HG03439 (cell line): ENCODE measurements around the gene C2CD3.
"Not testable (repeated sequence)": the region's sequence is repeated elsewhere in the genome, so short reads cannot be mapped to it uniquely, and the experiment has no call there.

Source experiments
- ATAC-seq: cut with Tn5 transposase; IDR thresholded peaks from one replicate; pipeline ENCODE4 v1.9.1; 2021; ENCODE audit warnings: mild to moderate bottlenecking, moderate library complexity; ENCODE audit not compliant: unreplicated experiment

Gene C2CD3

DNA sequence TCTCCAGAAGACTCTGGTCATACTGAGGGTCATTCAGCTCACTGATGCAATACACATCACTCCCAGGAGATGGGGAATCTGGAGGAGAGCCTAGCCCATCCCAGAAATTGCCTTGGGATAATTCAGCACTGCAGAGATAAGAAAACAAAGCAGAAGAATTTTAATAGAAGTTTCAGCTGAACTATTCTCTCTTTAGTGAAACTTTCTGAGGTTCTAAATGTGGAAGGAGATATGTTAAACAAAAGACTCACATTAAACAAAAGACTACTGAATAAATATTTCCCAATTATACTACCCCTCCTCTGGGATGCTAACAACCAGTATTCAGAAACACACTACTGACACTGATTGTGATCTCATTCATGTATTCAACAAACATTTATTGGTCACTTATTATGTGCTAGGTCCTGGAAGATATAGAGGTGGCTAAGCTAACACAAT is 47.8 kb downstream of the C2CD3 start:
- ATAC-seq = no peak

GRCh38 chr11:74121804-74122203 is 49.0 kb downstream of the C2CD3 start:
- no peak for ATAC-seq

GRCh38 chr11:74120260-74121035 is 50.4 kb downstream of the C2CD3 start:
- not testable (repeated sequence) for ATAC-seq

DNA sequence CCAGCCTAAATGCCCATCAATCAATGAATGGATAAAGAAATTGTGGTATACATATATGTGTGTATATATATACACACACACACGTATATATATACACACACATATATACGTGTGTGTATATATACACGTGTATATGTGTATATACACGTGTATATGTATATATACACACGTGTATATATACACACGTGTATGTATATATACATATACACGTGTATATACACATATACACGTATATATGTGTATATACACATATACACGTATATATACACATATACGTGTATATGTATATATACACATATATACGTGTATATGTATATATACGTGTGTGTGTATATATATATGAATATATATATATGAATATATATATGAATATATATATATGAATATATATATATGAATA is 54.1 kb downstream of the C2CD3 start:
- no peak for ATAC-seq

DNA sequence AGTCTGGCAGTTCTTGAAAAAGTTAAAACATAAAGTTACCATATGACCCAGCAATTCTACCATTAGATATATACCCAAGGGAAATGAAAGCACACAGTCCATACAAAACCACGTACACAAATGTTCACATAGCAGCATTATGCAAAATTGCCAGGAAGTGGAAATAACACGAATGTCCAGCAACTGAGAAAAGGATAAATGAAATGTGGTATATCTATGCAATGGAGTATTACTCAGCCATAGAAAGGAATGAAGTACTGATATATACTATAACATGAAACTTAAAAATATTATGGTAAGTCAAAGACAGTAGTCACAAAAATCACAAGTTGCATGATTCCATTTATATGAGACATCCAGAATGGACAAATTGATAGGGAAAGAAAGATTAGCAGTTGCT is 57.9 kb downstream of the C2CD3 start:
- ATAC-seq = no peak

DNA sequence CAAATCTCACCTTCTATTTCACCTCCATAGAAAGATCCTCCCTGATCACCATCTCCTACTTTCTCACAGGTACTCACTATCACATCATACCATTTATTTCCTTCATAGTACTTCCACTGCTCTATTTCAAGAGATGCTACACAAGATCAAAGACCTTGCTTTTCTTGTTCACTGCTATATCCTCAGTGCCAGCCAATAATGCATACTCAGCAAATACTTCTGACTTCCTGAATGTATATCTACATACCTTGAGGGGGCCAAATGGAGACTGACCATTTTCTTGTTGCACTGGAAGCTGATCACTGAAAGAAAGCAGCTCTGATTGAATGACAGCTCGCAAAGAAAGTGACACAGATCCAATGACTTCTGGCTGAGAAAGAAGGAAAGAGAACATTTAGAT is 64.7 kb downstream of the C2CD3 start:
- no peak for ATAC-seq

DNA sequence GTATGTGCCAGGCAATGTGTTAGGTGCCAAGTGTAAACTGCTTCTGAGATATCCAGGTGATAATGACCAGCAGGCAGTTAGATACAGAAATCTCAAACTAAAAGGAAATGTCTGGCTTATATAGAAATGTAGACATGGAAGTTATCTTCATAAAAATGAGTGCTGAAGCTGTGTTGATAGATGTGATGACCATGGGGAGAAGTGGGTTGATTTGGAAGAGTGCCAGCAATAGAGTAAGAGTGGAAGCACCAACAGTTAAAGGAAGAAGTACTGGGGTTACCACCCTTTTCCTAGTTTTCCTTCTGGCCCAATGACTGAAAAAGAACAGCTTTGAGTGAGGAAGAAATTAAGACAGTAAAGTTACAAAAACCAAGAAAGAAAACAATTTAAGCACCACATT is 68.5 kb downstream of the C2CD3 start:
- ATAC-seq = no peak

DNA sequence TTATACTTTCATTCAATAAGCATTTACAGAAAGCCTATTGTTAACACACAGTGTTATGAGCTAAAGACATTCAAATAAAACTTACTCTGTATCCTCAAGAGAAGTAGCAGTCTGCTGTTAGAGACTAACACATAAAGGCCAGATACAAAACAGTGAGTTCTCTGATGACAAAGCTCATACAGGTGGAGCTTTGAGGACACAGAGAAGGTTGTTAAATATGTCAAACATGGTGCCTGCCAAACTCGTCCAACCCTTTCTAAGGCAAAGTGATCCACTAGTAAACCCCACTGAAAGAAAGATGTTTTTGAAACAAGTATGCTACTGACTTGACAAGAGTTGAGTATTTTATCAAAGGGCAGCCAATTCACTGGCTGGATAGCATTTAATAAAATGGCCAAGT is 70.1 kb downstream of the C2CD3 start:
- ATAC-seq = no peak

DNA sequence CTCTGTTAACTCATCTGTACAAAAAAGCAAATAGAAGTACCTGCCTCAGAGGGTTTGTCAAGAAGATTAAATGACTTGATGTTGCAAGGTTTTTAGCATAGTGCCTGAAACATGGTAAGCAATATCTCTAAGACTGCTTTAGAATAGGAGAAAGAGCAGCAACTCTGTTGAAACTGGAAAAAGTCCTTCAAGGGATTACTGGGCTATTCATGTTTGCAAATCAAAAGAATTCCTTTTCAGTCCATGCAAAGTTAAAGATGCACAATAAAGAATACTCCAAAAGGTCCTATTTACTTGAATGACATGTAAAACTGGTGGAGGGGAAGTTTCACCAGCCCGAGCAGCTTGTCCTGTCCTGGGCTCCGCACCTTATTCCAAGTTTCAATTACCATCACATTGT is 70.6 kb downstream of the C2CD3 start:
- no peak for ATAC-seq

GRCh38 chr11:74097686-74098237 is 73.0 kb downstream of the C2CD3 start:
- no peak for ATAC-seq

GRCh38 chr11:74094393-74094792 is 76.4 kb downstream of the C2CD3 start:
- ATAC-seq = no peak

DNA sequence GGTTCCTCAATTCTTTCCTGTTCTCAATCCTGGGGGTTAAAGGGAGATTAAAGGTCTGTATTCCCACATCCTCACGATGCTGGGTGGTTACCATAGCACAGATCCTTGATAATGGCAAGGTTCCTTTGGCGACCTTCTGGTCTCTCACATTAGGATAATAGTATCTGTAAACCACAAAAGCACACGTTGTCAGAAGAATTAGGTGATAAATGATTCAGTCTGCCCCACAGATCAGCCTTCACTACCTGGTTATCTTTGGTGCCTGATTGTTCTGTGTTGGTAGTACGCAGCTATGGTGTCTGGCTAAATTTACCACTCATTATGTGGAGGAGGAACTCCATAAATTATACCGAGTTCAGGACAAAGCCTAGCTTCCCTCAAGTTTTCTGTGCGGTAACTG is 78.4 kb downstream of the C2CD3 start:
- no peak for ATAC-seq

DNA sequence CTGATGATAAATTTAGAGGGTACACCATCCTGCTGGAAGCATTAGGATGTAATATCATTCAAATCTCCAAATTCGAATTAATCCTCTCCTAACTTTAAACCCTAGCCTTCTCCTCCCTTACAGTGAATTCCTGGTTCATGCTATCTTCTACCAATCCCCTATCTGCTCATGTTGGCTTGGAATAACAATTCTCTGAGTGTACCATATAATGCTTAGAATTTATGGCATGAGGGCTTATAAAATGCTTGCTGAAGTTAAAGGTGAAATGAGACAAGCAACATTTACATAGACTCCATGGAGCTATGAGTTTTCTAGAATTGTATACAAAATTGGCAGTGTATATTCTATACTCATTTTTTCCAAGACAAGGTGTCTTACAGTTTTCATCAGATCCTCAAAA is 79.3 kb downstream of the C2CD3 start:
- ATAC-seq = no peak

DNA sequence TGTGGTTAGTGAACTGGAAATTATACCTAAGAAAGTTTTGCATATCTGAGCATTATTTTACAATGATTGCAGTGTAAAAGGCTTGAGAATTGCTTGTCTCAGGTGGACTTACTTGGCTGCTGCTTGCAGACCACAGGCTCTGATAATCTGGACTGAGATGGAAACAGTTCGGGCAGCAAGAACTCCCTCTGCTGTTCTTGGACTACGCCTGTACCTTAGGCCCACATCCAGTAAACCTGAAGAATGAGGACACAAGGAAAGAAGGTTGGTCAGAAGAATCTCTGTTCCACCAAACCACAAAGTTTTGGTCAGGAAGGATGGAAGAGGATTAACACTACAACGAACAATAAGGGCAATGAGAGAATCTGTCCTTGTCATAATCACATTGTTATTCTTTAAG is 80.1 kb downstream of the C2CD3 start:
- no peak for ATAC-seq

DNA sequence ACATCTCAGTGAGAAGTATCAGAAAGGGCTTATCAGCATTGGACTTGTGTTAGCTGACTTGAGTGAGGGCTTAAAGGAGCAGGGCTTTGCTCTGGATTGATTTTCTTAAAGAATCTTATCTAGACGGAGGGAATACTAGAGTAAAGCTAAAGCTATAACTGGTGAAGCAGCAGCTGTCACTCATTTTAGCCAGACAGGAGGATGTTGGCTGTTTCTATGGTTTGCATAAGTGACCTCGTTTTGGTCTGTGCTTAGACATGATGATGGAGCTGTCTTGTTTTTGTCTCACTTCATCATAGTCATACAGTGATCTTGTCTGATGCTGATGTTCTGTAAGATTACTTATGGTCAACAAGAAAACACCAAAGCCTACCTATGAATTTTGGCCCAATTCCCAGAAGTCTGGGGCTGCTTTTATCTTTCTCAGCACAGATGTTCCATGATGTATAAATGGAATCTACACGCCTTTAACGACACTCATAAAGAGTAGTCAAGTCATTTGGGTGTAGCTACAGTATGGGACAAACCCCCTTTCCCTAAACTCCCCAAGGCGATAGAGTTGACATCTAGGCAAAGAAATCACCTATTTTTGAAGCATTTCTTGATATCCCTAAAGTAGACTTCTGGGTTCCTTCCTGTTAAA is 84.4 kb downstream of the C2CD3 start:
- no peak for ATAC-seq

DNA sequence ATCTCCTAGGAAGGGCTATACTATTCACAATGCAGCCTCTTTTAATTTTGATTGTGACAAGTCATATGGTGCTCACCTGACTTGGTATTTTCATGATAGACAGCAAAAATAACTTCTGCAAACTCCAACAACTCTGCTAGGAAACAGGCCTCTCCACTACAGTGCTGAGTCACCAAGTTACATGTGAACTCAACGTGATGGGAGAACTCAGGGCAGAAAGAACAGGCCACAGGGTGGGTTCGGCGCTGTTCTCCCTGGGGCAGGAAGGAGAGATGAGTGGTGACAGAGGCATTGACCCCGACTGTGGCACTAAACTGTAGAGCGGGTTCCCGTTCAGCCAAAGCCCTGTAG is 85.3 kb downstream of the C2CD3 start:
- ATAC-seq = no peak

DNA sequence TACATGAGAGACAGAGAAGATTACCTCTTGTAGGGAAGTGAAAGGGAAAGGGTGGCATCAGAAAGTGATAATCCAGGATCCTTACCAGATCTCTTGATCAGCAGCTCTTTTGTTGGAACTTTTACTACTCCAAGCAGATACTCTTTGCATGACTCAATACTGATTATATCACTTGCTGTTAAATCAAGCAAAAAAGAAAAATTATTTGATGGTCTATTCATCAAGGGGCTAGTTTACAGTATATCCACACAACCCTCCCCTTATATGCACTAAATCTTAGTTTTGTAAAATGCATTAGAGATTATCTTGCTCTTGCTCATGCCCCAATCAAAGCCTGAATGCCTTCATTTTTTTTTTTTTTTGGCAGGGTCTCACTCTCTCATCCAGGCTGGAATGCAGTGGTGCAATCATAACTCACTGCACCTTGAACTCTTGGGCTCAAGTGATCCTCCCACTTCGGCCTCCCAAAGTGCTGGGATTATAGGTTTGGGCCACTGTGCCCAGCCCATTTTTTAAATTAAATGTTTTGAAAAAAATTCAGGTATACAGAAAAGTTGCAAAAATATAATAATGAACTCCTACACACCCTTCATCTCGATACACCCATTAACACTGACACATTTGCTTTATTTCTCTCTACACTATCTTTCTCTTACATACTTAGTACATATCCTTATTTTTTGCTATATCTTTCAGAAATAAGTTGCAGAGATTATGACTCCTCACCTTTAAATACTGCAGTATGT is 85.8 kb downstream of the C2CD3 start:
- no peak for ATAC-seq

- ATAC-seq = not testable (repeated sequence)
Observed at GRCh38 chr11:74083927-74084326, 86.9 kb downstream of the C2CD3 start.

- no peak for ATAC-seq
Observed at GRCh38 chr11:74081428-74081827, 89.4 kb downstream of the C2CD3 start.

DNA sequence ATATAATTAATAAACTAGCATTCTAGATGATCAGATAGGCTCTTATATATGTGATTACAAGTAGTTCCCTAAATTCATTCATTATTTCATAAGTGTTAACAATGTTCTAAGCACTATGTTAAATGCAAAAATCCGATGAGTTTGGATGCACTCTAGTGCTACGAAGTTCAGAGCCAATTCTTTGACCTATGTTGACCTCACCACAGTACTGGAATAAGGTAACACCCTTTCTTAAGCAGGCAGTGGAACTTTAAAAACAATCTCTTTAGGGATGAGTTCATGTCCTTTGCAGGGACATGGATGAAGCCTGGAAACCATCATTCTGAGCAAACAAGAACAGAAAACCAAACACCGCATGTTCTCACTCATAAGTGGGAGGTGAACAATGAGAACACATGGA is 93.6 kb downstream of the C2CD3 start:
- no peak for ATAC-seq

GRCh38 chr11:74072721-74073120 is 98.1 kb downstream of the C2CD3 start:
- ATAC-seq = no peak

DNA sequence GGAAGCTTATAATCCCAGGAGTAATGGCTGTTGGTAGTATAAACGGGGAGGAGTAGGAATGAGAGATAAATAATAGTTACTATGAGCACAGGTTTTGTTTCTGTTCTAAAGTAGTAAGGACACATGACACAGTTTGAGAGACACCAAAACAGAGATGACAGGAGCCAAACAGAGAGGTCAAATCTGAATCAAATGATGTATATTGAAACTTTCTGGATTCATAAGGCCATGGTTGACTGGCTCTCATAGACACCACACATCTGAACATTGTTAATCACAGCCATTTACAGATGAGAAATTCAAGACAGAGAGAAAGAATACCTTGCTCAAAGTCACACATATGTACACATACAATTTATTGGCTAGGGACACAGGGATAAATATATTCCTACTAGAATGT is 98.5 kb downstream of the C2CD3 start:
- no peak for ATAC-seq
